SIG-M5 treated with dmso at 0.1 percent for 504 hours (cell line): Measurements from ENCODE around the gene NUDT14.

Experiments
- DNase-seq: peaks from one replicate; lab custom pipeline; 2025; ENCODE audit not compliant: unreplicated experiment; lab: John Stamatoyannopoulos, UW

NUDT14 gene

DNA sequence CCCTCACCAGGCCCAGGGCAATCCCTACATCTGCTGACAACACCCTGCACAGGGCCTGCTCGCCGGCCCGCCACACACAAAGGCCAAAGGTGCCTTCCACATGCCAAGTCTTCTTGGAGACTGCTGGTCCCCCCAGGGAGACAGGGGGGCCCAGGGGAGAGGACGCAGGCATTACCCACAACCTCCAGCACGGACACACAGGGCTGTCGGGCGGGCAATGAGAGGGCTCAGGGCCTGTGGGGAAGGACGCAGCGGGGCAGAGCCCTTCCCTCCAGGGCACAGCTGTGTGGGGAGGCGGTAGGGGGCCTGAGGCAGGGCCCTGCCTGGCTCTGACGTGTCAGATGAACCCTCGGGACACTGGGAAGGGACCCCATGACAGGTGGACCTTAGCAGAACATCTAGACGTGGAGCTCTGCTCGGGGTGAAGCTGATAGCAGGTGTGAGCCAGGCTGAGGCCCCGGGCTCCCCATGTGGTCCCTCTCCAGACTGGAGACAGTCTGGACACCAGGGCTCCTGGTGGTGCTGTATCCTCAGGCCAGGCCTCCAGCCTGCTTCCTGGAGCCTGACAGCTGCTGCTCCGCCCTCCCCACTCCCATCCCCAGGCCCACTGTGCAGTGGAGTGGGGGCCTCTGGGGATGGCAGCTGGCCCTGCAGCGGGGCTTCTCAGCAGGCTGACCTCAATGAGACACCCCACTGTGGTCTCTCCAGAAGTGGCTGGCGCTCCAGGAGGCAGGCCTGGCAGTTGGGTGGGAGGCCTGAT is 31.6 kb upstream of the NUDT14 start:
- DNase-seq = no peak

DNA sequence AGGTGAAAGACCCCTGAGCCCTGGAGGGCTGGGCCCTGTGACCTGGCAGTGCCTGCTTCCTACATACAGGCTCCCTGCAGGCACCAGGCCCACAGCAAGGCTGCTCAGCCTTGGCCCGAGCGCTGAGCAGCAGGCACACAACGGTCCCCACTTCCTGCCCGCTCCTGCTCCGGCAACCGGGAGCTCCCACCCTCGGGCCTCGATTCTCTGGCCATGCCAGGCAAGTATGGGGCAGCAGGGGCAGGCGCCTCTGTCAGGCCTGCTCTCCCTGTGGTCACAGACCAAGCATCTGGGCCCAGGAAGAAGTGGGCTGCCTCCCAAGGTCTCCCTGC is 30.6 kb upstream of the NUDT14 start:
- DNase-seq = no peak

DNA sequence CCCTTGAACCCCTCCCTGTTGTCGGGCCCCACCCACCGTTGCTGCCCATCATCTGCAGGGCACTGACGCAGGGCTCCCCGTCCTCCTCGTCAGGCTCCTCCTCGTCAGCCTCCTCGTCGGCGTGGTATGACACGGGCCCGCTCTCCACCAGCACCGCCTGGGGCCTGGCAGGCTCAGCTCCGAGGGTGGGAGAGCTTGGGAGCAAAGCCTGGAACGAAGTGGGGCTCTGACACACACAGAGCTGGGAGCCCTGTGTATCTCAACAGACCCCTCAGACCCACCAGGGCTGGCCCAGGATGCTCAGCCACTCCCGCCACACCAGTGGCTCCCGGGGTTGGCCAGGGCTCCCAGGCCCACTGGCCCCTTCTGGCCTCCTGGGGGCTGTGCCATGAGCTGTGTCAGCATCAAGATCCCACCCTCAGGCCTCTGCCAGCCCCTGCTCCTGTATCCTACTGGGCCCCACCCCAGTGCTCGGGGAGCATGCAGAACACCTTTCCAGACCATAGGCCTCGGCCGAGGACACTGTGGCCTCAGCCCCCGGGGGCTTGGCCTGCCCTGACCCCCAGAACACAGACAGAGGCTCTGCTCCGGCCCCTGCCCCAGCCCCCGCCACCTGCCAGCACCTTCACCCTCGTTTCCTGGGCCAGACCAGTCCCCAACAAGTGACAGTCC is 30.1 kb upstream of the NUDT14 start:
- no peak for DNase-seq

DNA sequence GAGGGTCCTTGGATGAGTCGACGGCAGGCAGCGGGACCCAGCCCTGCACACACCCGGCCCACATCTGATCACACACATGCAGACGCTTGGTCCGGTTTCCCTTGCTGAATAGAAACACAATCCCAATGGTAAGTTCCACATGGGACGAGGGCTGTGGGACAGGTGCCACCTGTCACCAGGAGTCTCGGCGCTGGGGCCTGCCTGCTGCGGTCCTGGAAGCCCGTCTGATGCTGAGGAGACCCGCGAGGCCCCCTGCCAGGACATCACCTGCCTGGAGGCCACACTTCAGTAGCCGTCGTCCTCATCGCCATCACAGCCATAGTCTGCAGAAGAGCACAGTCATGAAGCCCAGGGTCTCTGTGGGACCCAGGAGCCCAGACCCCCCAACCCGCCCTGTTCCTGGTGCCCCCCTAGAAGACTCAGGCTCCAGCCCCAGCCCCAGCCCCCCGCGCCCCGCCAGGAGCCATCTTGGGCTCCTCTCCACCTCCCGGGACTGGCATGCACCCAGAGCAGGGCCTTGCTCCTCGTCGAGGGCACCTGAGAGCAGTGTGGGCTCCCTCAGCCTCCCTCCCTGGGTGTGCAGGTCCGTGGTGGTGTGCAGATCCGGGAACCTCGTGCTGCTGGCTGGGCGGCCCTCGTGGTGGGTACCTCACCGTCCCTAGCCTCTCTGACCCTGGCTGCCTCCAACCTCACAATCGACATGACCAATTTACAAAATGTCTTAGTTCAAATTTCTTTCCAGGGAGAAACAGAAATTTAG is 29.3 kb upstream of the NUDT14 start:
- no peak for DNase-seq

DNA sequence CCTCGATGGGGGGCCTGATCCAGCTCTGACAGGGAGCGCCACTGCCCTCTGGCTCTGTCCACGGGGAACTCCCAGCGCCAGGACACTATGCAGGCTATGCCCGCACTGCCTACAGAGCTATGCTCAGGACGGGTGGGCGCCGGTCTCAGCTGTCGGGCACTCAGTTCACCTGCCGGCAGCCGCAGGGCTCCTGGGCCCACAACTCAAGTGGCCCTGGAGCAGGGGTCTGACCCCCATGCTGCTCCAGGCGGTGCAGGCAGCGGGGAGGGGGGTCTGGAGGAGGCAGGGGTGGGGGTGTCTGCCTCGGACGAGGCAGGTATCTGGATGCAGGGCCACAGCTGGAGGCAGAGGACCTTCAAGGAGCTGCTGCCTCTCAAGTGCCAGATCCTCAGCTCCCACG is 28.5 kb upstream of the NUDT14 start:
- DNase-seq = no peak

DNA sequence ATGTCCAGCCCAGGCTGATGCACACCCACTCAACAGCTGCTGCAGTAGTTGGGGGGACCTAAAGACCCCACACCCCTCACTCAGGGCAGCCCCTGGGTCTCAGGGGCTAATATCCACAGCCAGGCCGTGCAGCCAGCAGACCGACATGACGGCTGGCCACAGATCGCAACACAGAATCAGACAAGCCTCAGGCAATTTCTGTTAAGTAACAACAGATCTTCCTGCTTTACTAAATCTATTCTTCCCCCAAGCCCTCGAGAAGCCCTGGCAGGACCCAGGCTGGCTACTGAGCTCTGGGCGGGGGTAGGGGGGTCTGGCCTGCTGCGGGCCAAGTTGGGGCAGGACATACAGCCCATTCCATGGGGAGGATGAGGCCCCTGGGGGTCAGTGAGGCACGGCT is 28.0 kb upstream of the NUDT14 start:
- DNase-seq = no peak

DNA sequence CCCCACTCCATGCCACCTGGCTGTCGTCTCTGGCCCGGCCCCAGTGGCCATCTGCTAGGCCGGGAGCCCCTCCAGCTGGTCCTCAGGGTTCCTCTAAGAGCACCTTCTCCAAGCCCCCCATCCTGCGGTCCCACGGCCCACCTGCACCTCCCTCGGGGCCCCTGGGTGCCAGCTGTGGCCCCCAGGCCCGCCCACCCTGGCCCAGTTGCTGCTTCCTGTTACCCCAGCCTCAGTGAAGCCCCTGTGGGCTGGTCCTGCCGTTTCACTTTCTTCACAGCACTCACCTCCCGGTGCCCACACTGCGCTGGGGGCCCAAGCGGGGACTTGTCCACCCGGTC is 27.6 kb upstream of the NUDT14 start:
- DNase-seq = no peak

DNA sequence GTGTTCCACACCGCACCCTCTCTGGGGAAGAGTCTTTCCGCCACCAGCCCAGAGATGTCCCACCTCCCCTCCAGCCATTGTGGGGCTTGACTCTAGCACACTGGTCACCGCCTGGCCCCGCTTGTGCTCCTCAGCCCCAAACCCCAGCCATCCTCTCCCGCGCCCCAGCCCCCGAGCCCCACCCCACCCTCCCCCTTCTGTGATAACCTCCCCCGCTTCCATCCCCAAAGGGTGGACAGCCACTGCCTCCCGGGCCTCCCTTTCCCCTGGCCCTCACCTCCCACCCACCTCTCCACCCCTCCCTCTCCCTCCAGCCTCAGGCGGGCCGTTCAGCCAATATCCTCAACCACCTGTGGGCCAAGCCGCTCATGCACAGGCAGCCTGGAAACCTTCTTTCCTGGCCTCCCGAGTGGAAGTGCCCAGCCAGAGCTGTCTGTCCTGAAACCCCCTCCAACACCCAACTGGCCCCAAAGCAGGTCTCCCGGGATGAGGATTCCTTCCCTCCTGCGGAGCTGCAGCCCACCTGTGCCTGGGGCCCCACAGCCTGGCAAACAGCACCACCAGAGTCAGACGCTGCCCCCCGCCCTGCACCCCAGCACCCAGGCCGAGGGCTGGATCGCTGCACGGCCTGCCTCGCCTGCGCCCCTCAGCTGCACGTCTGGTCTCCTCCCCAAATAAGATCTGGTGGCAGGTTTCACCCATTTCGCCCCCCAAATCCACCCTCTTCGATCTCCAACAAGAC is 27.1 kb upstream of the NUDT14 start:
- DNase-seq = no peak

DNA sequence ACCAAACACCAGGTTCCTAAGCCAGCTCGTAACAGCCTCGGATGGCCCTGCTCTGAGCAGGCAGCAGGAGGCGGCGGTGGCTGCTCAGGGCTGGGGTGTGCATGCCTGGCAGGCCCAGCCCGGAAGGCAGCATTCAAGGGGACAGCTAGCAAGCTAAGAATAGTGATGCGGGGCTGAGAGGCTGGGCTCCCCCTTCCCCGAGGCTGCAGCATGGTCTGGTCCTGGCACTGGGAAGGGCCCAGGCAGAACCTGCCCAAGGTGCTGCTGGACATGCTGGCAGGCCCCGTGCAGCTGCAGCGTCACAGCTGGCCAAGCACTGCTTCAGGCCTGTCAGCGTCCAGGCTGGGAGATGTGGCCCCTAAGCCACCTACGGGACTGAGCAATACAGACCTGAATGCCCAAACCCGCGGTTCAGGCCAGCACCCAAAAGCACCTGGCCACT is 26.4 kb upstream of the NUDT14 start:
- no peak for DNase-seq

DNA sequence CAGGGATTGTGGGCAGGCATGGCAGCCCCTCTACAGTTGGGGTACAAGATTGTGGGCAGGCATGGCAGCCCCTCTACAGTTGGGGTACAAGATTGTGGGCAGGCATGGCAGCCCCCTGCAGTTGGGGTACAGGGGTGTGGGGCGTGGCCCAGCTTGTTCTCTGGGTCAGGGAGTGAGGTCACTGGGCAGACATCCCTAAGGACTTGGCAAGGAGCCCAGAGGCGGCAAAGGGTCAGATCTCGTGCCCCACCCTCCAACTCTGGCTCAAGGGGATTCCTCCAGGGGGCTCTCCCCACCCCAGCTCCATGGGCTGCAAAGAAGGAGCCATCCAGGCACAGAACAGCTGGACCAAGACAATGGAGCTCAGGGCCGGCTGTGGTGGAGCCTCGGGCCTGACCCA is 25.8 kb upstream of the NUDT14 start:
- no peak for DNase-seq

DNA sequence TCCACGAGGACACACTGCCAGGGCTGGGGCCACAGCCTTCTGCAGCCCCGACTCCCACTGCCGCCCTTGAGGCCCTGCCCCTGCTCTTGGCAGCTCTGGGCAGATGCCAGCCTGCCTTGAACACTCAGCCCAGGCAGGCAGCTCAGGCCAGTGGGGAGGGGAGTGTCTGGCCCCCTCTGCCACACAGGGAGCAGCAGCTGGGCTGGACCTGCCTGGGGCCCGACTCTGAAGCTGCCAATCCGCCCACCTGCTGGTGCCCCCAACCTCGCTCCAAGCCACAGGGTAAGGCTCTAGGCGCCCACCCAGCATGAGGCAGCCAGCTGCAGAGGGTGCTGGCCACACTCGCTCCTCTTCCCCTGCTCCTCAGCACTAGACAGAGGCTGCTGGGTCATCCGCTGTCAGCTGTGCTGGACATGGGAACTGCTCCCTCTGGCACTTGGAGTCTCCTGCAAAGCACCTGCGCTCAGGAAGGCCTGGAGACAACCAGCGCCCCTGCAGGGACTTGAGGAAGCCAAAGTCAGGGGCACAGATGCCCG is 24.6 kb upstream of the NUDT14 start:
- no peak for DNase-seq

DNA sequence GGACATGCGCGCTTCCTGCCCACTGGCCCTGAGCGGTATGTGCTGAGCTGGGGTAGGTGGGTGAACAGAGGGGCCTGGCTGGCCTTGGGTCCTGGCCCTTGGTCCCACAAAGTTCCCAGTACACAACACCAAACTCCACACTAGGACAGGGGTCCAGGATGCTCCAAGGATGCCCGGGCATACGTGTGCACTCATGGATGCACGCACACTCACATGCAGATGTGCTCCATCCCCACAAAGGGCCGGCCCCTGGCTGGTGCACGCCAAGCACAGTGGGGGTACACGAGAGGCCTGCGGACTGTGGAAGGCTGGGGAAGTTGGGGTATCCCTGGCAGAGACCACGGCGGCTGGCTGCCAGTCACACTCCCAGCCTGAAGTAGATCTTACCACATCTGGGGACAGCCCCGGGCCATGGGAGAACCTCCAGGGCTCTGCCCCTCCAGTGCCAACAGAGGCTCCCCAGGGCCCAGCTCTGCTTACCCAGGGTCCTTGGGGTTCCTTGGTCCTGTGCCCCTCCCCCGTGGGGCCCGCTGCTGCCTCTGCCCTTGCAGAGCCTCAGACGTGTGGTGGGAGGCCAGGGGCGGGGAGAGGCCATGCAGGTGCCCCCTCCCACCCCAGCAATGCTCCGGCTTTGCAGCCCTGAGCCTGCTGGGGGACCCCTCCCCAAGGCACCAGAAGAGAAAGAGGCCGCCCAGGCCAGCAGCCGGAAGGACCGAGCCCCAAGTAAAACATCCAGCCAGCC is 24.0 kb upstream of the NUDT14 start:
- DNase-seq = no peak

DNA sequence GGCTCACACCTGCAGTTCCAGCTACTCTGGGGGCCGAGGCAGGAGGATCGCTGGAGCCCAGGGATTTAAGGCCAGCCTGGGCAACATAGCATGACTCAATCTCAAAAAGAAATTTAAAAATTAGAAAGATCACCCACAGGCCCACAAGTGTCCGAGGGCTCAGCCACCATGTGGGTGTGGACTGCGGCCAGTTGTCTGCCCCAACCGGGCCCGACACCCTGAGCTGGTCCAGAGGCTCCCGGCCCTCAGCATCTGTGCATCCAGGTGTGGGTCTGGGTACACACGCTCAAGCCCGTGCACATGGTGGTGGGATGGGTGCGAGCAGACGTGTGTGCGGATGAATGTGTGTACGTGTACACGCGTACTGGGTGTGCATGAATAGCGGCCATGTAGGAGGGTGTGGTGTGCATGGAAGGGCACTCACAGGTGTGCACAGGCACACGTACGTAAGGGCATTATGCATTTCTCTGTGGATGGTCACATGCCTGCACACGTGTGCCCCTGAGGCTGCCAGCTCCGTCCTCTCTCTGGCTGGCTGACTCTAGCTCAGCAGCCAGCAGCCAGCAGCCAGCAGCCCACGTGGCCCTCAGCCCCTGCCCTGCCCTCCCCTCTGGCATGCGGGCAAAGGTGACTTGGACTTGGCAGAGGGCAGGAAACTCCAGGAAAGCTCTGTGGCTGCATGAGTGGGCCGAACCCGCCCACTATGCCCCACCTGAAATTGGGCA is 23.3 kb upstream of the NUDT14 start:
- no peak for DNase-seq

DNA sequence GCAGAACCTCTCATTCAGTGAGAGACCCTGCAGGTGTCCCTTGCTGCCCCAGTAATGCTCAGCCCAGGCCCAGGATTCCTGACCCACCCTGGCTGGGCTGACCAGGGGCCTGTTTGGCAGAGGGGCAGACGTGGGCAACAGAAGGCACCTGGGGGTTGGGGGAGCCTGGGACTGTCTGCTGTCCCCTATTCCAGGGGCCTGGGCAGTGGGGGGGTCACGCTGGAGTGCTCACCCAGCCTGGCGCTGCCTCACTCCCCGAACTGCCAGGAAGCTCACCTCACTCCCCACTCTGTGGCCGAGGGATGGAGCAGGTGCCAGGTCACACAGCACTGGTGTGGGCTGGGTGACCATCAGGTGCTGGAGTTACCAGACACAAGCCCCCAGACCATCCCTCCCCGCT is 22.6 kb upstream of the NUDT14 start:
- DNase-seq = no peak

DNA sequence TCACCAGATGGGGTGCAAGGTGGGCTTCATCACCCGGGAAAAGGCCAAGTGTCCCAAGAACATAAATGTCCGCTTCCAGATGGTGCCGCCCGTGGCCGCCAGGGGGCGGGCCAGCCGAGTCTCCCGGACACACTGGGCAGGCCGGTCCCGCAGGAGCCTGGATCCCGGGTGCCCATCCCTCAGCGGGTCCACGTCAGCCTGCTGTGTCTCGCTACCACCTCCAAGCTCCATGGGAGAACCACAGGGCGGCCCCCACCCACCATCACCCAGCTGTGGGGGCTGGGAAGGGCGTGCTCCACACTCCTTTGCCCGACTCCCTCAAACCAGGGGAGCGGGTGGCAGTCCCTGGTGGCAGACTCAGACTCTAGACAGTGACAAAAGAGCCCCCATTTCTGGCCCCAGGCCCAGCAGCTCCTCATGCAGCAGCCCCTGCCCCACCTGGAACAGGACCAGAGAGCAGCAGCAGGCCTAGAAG is 22.0 kb upstream of the NUDT14 start:
- DNase-seq = peak; percentile 26

DNA sequence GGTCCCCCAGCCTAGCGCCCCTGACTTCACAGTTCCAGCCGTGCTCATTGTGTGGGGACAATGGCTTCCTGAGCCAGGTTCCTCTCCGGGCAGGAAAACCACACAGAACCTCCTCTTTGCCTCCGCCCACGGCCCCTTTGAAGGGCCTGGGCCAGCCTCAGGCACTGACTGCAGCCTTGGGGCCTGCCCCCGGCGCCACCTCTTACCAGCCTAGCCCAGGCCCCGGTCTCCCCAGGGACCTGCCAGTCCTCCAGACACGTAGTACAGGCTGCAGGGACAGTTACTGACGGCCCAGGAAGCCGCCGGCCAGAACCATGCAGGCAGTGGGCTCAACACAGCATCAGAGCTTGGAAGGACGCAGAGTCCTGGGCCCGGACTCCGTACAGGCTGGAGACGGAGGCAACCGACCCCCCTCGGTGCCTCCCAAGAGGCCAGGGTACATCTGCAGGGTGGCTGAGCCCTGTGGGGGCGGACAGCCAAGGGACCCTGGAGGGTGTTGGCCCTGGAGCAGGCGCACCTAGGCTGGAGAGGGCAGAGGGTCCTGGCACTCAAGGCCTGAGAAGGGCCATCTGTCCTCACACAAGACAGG is 20.9 kb upstream of the NUDT14 start:
- DNase-seq = peak; percentile 28

DNA sequence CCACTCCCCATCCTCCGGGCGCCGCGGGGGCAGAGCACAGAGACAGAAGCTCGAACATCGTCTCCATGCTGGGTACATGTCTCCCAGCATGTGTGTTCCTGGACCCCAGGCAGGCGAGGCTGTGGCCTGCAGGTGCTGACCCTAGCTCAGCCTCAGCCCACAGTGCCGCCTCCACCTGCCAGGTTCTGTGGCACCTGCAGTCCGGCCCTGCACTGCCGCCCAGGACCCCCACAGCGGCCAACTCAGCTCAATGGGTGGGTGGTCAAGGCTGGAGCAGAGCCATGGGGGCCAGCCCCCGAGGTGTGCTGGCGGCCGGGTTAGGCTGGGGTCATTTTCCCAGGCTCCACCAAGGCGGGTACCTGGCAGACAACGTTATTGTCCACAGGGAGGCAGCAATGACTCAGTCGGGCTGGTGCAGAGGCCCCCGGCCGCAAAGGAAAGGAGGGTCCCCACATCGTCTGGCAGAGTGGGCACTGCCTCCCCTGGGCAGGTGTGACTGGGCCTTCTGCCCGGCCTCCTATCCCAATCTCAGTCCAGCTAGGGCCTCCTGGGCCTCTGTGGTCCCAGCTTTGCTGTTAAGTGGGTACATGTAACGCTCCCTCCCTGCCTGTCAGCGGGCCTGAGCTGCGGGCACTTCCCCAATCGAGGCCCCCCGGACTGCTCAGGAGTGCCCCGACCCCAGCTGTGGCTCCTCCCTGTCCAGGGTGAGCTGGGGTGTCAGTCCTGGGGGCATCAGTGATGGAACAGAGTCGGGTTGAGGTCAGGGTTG is 20.2 kb upstream of the NUDT14 start:
- no peak for DNase-seq

DNA sequence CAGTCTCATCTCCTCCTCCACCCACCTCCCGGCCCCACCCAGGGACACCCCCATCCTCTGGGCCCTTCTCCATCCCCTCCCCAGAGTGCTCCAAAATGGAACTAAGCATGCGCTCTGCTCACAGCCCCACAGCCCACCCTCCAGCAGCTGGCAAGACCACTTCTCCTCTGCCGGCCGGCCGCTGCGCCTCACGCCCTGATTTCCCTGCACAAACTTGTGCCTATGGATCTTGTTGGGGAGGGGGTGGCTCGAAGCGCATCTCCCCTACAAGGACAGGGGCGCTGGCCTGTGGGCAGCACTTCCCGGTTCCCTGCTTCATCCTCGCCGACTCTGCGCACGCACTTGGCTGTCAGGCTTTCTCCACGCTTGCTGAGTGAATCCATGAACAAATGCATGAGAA is 19.5 kb upstream of the NUDT14 start:
- DNase-seq = no peak

DNA sequence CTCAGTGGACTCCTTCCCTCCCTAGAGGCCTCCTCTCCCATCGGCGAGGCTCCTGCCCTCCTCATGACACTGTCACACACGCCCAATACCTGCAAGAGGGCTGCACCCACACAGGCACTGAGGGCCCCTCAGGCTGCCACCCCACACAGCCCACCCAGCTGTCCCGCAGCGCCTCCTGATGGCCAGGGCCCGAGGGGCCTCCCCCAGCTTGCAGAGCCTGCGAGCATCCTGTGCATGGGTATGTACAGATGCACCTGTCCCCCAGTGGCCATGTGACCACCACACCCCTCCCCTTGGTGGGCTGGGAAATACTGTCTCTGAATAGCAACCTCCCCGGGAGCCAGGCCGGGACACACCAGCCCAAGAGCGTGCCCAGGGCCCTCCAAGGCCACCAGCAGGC is 19.0 kb upstream of the NUDT14 start:
- no peak for DNase-seq
